PC-3 (cell line): ENCODE measurements around the gene CD7. TPM values are rescaled to one million over a fixed set of nuclear protein-coding genes. Genes with fewer than 3 reads are reported as not detected.

Experiments used
- ATAC-seq: fragments of 200-7000 bp; cut with Tn5 transposase; 2 replicates; pipeline ENCODE4 v1.9.1; 2020; ENCODE audit warnings: mild to moderate bottlenecking, moderate library complexity
- BruUV-seq: library from RNA; stranded (reverse); fragments of 400-500 nt; replicated peaks from 2 replicates; lab custom pipeline; 2021; lab: Mats Ljungman, UMichigan
- CTCF ChIA-PET: fragments of 300-600 bp; sonication (Branson Sonifier 250); formaldehyde crosslinking; loops from one replicate; lab custom pipeline; 2022; ENCODE audit warnings: antibody characterized with exemption; lab: Charles Lee
- POLR2A ChIA-PET: fragments of 300-600 bp; sonication (Branson Sonifier 250); formaldehyde crosslinking; loops from one replicate; lab custom pipeline; 2022; ENCODE audit warnings: antibody characterized with exemption; ENCODE audit not compliant: unreplicated experiment; lab: Charles Lee
- DNase-seq: peaks from one replicate; pipeline ENCODE4 v3.0.0-alpha.2; 2015
- H2AFZ ChIP-seq: fragments of 300-600 bp; sonication (generic); 2 replicates; pipeline ENCODE4 v1.6.0; 2016; ENCODE audit warnings: antibody characterized with exemption, low read length
- H3F3A ChIP-seq: fragments of 300-600 bp; sonication (generic); one replicate; pipeline ENCODE4 v1.6.0; 2017; ENCODE audit warnings: antibody characterized with exemption, low read length, control low read depth, mild to moderate bottlenecking; ENCODE audit not compliant: unreplicated experiment
- H3K27ac ChIP-seq: fragments of 300-600 bp; sonication (generic); 2 replicates; pipeline ENCODE4 v1.5.1; 2016; ENCODE audit warnings: mild to moderate bottlenecking, low read length
- H3K27me3 ChIP-seq: fragments of 300-600 bp; sonication (generic); 2 replicates; pipeline ENCODE4 v1.6.1; 2016; ENCODE audit warnings: low read length, mixed read lengths
- H3K36me3 ChIP-seq: fragments of 300-600 bp; sonication (generic); 2 replicates; pipeline ENCODE4 v1.6.1; 2016; ENCODE audit warnings: low read depth, mixed run types, low read length, mixed read lengths
- H3K4me1 ChIP-seq: fragments of 300-600 bp; sonication (generic); 2 replicates; pipeline ENCODE4 v1.5.1; 2016; ENCODE audit warnings: low read length; ENCODE audit not compliant: insufficient read depth
- H3K4me2 ChIP-seq: fragments of 300-600 bp; sonication (generic); 2 replicates; pipeline ENCODE4 v1.6.0; 2016; ENCODE audit warnings: low read length
- H3K4me3 ChIP-seq: fragments of 300-600 bp; sonication (generic); 2 replicates; pipeline ENCODE4 v1.5.1; 2016; ENCODE audit warnings: mild to moderate bottlenecking, low read length, mixed read lengths
- H3K79me2 ChIP-seq: fragments of 300-600 bp; sonication (generic); 2 replicates; pipeline ENCODE4 v1.6.1; 2017; ENCODE audit warnings: low read length, mixed read lengths
- H3K9ac ChIP-seq: fragments of 300-600 bp; sonication (generic); 2 replicates; pipeline ENCODE4 v1.6.0; 2016; ENCODE audit warnings: mild to moderate bottlenecking, low read length
- H3K9me2 ChIP-seq: fragments of 300-600 bp; sonication (generic); replicated peaks from 2 replicates; pipeline ENCODE4 v1.6.1; 2016; ENCODE audit warnings: mixed run types, low read length, mixed read lengths
- H3K9me3 ChIP-seq: fragments of 300-600 bp; sonication (generic); 2 replicates; pipeline ENCODE4 v1.6.1; 2016; ENCODE audit warnings: low read length, mixed read lengths
- H4K20me1 ChIP-seq: fragments of 300-600 bp; sonication (generic); 2 replicates; pipeline ENCODE4 v1.6.1; 2016; ENCODE audit warnings: low read length, mixed read lengths
- CTCF ChIP-seq: fragments of 300-600 bp; sonication (generic); conservative IDR thresholded peaks from 2 replicates; pipeline ENCODE4 v1.5.1; 2017; ENCODE audit warnings: antibody characterized with exemption, low read depth, mild to moderate bottlenecking, low read length
- EZH2 ChIP-seq: fragments of 300-600 bp; sonication (generic); IDR thresholded peaks from one replicate; pipeline ENCODE4 v1.6.1; 2017; ENCODE audit warnings: antibody characterized with exemption, mild to moderate bottlenecking, low read length; ENCODE audit not compliant: unreplicated experiment
- EZH2phosphoT487 ChIP-seq: fragments of 300-600 bp; sonication (generic); IDR thresholded peaks from 2 replicates; pipeline ENCODE4 v1.6.1; 2018; ENCODE audit warnings: mild to moderate bottlenecking, antibody characterized with exemption, low read length, borderline replicate concordance
- intact Hi-C: fragments of 100-400 bp; cut with micrococcal nuclease; formaldehyde crosslinking; loops from 2 replicates; pipeline ENCODE4 v1.9.0; 2023
- total RNA-seq: library from RNA; depleted of rRNA; stranded (reverse); fragments of >200 nt; gene quantifications from 2 replicates; pipeline ENCODE4 v1.2.3, GENCODE V29; 2014

The CD7 gene
- total RNA-seq, 1 experiment from 2014 or later: 0.15 TPM

GRCh38 chr17:82314012-82314726 lies 3.2 kb downstream of the CD7 start:
- no peak overlapping the region for H3K4me3 ChIP-seq
- H3K9ac ChIP-seq: no peak overlapping the region
- no peak overlapping the region for H2AFZ ChIP-seq
- TF ChIP-seq CTCF: no peak
- no peak for TF ChIP-seq EZH2
- H3K4me2 ChIP-seq: no peak overlapping the region
- H3K36me3 ChIP-seq: no peaks in the 10 kb centered on the region
- no peak overlapping the region for H3K27ac ChIP-seq
- DNase-seq (no peak), ATAC-seq (no peak)
- H3F3A ChIP-seq: no peaks in the 10 kb centered on the region
- ChIA-PET CTCF (no interaction called here), POLR2A (no interaction called here)
- BruUV-seq: no TSS peak
- intact Hi-C loops: no loop called here
- no peaks in the 10 kb centered on the region for H3K79me2 ChIP-seq
- no peaks in the 10 kb centered on the region; the same call in 1 of the 2 replicates for H3K4me1 ChIP-seq
- no peaks in the 10 kb centered on the region for H3K9me3 ChIP-seq
- H4K20me1 ChIP-seq: no peaks in the 10 kb centered on the region
- no peaks in the 10 kb centered on the region for H3K9me2 ChIP-seq
- no peaks in the 10 kb centered on the region for H3K27me3 ChIP-seq

- H3K27me3 ChIP-seq: no peaks in the 10 kb centered on the region
- H3K36me3 ChIP-seq: no peaks in the 10 kb centered on the region
- CTCF ChIA-PET: no interaction called here
- H3K27ac ChIP-seq: no peak overlapping the region
- POLR2A ChIA-PET: no interaction called here
- no peaks in the 10 kb centered on the region for H4K20me1 ChIP-seq
- intact Hi-C loops: no loop called here
- TF ChIP-seq CTCF (no peak), EZH2phosphoT487 (no peak), EZH2 (no peak)
- no peaks in the 10 kb centered on the region for H3K79me2 ChIP-seq
- H3K4me1 ChIP-seq: no peaks in the 10 kb centered on the region; the same call in 1 of the 2 replicates
- H3K9ac ChIP-seq: no peak overlapping the region
- no peak overlapping the region for H2AFZ ChIP-seq
- no peak overlapping the region for H3K4me2 ChIP-seq
- no peaks in the 10 kb centered on the region for H3F3A ChIP-seq
- H3K9me3 ChIP-seq: no peaks in the 10 kb centered on the region
- H3K9me2 ChIP-seq: no peaks in the 10 kb centered on the region
- DNase-seq (no peak), ATAC-seq (no peak)
- H3K4me3 ChIP-seq: no peak overlapping the region
- no TSS peak for BruUV-seq
Measured at GRCh38 chr17:82313195-82314011, 4.0 kb downstream of the CD7 start.

GRCh38 chr17:82311971-82312370 lies 5.4 kb downstream of the CD7 start:
- TF ChIP-seq EZH2phosphoT487: no peak
- no peaks in the 10 kb centered on the region for H3K79me2 ChIP-seq
- no peak overlapping the region for H3K4me2 ChIP-seq
- no peaks in the 10 kb centered on the region for H3K9me3 ChIP-seq
- no peak overlapping the region for H3K4me3 ChIP-seq
- no peak overlapping the region for H3K9ac ChIP-seq
- H3K36me3 ChIP-seq: no peaks in the 10 kb centered on the region
- H3K9me2 ChIP-seq: no peaks in the 10 kb centered on the region
- H3K4me1 ChIP-seq: no peaks in the 10 kb centered on the region; the same call in 1 of the 2 replicates
- no TSS peak for BruUV-seq
- H4K20me1 ChIP-seq: no peaks in the 10 kb centered on the region
- no peaks in the 10 kb centered on the region for H3F3A ChIP-seq
- DNase-seq (no peak), ATAC-seq (no peak)
- CTCF ChIA-PET: no interaction called here
- H3K27ac ChIP-seq: no peak overlapping the region
- POLR2A ChIA-PET: interaction anchor here (0.6 kb wide), 1 partner anchor 103 kb away, joined by 3 read pairs; no protein-coding TSS in a partner anchor
- H3K27me3 ChIP-seq: no peaks in the 10 kb centered on the region
- intact Hi-C loops: no loop called here
- H2AFZ ChIP-seq: no peak overlapping the region
